Endothelial cell of hepatic sinusoid (primary cell): ENCODE data around the gene DNASE1L2.

Source experiments
- in situ Hi-C: cut with HindIII; loops from 2 replicates; pipeline ENCODE4 v1.10.0; 2017; ENCODE audit warnings: low sequenced_read_pairs

DNASE1L2 gene, protein sequence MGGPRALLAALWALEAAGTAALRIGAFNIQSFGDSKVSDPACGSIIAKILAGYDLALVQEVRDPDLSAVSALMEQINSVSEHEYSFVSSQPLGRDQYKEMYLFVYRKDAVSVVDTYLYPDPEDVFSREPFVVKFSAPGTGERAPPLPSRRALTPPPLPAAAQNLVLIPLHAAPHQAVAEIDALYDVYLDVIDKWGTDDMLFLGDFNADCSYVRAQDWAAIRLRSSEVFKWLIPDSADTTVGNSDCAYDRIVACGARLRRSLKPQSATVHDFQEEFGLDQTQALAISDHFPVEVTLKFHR

DNA sequence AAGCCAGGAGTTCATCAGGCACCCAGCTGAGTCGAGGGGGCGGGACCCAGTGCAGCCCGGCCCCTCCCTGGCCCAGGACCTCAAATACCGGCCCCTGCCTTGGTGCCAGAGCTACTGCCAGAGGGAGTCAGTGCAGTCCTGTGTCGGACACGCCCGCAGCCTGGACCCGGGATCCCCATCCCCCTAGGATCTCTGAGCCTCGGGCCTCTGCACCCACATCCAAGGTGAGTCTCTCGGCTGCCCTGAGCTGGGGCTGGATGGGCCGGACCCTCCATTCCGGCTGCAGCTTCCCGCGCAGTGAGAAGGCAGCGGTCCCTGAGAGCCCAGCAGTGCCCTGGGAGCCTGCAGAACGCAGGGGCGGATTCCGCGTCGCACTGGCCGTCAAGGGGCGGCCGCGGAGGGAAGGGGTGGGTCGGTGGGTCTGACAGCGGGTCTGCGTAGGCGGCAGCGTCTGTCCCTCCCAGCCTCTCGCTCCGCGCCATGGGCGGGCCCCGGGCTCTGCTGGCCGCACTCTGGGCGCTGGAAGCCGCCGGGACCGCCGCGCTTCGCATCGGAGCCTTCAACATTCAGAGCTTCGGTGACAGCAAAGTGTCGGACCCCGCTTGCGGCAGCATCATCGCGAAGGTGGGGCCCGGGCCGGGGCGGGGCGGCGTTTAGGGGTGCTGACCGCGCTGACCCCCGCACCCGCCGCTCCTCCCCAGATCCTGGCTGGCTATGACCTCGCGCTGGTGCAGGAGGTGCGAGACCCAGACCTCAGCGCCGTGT, at the start of gene DNASE1L2:
DNASE1L2 (plus strand) TSS at position 108 of the 765 bp plus-strand sequence; CDS start at position 481, 373 bp downstream.
- in situ Hi-C loops = no loop called here

DNA sequence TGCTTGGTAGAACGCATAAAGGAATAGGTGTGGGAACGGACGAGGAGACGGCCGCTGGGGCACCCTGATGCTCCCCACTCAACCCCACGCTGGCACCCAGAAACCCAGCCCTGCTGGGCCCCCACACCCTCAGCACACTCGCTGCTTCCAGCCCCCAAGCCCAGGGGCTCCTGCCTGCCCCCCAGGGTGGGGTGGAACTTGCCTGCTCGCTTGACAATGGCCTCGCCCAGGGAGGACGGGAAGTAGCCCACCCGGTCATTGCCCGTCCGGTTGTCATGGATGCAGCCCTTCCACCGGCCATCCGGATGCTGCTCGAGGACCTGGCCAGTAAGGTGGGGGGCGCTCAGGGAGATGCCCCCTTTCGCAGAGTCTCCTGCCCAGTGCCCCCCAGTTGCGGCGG, 49.7 kb upstream of the DNASE1L2 start:
- in situ Hi-C loops = no loop called here

DNA sequence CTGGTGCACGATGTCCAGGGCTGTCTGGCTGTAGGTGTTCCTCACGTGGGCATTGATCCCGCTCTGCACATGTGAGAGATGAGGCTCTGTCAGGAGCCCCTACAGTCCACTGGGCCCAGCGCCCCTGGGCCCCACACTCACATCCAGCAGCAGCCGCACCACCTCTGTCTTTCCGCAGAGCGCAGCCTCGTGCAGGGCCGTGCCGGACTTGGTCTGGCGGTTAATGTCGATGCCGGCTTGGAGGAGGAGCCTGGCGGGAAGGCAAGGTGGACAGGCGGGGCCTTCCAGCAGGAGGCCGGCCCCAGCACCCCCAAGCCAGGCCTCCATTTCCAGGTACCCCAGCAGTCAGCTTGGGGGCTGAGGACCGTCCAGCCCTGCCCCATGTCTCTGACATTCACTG, 49.0 kb upstream of the DNASE1L2 start:
- in situ Hi-C loops = no loop called here

DNA sequence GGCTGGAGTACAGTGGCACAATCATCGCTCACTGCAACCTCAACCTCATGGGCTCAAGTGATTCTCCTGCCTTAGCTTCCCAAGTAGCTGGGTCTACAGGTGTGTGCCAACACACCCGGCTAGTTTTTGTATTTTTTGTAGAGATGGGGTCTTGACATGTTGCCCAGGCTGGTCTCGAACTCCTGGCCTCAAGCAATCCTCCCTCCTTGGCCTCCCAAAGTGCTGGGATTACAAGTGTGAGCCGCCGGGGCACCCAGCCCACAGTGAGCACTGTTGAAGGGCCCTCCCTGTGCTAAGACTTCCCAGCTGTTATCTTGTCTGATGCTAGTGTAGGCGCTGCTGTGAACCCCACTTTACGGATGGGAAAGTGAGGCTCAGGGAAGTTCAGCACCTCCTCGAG, 47.8 kb upstream of the DNASE1L2 start:
- in situ Hi-C loops = no loop called here

DNA sequence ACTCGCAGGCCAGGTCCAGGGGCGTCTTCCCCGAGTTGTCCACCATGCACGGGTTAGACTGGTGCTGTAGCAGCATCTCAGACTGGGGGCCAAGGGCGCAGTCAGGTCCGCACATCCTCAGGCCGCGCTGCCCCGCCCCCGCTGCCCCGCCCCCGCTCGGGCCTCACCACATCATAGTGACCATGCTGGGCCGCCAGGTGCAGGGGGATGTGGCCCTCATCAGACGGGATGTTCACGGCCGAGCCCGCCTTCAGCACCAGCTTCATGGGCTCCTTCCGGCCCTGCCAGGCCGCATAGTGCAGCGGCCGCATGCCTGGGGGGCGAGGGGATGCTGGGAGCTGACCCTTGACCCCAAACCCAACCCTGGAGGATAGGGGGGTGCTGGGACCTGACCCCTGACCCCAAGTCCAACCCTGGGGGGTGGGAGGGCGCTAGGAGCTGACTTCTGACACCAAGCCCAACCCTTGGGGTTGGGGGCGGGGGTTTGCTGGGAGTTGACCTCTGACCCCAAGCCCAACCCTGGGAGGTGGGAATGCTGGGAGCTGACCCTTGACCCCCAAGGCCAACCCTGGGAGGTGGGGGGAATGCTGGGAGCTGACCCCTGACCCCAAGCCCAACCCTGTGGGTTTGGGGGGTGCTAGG, 46.9 kb upstream of the DNASE1L2 start:
- in situ Hi-C loops = no loop called here

DNA sequence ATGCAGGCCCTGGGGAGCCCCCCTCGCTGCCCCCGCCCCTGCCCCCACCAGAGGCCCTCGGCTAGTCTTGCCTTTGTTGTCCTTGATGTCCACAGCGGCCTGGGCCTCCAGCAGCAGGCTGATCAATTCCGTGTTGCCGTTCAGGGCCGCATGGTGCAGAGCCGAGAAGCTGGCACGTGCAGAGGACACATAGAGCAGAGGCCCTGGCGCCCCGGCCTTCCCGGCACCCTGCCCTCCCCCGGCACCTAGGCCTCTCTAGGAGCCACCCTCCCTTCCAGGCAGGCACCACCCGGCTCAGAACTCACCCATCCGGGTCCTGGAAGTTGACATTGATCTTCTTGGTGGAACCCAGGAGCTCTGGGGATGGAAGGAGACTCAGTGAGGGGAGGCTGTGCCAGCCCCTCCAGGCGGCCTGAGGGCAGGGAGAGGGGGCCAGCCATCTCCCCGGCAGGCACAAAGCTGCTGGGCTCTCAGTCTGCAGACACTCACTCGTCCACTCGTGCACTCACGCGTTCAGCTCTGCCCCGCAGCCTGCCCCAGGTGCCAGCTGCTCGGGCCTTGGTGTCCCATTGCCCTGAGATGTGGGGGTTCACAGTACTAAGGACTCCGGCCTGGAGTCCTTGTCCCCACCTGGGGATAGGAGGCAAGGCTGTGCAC, 46.1 kb upstream of the DNASE1L2 start:
- in situ Hi-C loops = no loop called here

DNA sequence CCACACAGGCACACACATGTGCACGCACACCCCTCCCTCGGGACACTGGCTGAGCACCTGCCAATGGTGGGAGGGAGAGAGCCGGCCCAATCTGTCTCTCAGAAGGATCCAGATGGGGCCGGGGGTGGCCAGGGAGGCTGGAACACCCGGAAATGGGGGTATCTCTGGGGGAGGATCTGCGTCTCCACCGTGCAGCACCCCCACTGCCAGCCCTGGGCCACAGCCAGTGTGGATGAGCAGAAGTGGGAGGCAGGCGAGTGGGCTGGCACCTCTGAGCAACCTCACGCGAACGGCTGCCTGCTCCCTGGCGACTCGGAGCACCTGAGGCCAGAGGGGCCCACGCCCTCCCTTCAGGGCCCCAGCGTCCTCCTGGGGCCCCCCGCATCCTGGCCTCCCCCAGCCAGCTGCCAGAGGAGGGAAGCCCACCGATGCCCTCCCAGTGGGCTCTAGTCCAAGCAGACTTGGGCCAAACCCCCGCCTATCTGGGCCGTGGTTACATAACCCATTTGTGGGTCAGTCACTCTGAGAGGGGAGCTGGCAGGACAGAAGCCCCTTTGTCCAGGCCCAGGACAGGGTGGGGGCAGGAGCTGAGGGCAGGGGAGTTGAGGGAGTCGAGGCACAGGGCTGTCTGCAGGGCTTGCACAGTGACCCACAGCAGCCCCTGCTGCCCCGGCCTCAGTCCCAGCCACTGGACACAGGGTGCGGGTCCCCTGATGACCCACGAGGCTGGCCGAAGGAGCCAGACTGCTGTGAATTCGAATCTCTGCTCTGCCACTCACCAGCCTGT, 45.4 kb upstream of the DNASE1L2 start:
- in situ Hi-C loops = no loop called here

DNA sequence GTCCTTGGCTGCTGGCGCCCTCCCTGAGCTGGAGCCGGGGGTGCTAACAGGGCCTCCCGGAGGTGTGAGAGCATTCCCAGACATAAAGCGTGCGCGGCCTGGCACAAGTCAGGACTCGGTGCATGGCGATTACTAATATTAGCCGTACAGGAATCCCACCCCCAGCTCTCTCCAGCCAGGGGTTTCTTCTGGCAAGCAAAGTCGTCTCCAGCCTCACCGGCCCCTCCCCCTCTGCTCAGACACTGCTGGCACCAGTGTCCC, 44.9 kb upstream of the DNASE1L2 start:
- in situ Hi-C loops = no loop called here

DNA sequence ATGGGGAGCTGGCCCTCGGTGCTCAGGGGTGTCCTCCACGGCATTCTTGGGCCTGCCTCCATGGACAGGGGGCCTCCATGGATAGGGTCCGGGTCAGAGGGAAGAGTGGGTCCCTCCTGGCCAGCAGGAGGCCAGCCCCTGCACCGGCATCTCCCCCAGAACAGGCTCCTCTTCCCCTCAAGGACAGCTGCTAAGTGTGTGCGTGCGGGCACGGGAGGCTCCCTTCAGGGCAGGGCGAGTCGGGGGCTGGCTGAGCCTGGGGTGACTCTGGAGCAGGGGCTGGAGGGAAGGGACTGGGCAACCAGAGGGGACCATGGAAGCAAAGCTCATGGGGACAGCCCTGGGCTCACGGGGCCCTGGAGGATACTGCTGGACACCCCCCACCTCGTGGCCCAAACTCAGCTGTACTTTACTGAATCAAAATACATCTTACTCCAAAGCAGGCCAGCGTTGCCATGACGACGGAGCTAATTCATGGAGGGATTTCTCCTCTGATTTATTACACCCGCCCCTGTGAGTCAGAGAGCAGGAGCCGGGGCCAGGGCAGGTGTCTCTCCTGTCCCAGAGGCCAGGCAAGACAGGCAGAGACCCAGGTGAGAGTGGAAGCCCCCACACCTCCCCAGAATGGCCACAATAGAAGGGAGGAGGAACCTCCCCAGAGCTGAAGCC, 41.9 kb upstream of the DNASE1L2 start:
- in situ Hi-C loops = no loop called here

DNA sequence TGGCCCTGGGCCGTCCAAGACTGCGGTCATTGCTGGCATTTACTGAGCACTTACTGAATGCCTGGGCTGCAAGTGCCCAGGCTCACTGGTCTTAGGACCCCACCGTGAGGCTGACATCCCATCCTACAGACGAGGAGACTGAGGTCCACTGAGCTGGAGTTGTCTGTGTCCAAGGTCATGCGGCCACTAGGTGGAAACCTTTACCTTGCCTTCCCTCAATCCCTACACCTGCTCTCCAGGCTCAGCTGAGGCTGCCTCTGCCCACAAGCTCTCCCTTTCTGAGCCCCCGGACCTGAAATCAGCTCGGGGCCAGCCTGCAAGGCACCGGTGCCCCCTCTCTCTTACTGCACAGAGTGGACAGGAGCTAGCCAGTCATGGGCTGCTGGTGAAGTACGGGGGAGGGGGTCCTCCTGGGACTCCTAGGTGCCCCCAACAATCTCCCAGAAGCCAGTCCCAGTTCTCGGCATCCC, 41.4 kb upstream of the DNASE1L2 start:
- in situ Hi-C loops = no loop called here

DNA sequence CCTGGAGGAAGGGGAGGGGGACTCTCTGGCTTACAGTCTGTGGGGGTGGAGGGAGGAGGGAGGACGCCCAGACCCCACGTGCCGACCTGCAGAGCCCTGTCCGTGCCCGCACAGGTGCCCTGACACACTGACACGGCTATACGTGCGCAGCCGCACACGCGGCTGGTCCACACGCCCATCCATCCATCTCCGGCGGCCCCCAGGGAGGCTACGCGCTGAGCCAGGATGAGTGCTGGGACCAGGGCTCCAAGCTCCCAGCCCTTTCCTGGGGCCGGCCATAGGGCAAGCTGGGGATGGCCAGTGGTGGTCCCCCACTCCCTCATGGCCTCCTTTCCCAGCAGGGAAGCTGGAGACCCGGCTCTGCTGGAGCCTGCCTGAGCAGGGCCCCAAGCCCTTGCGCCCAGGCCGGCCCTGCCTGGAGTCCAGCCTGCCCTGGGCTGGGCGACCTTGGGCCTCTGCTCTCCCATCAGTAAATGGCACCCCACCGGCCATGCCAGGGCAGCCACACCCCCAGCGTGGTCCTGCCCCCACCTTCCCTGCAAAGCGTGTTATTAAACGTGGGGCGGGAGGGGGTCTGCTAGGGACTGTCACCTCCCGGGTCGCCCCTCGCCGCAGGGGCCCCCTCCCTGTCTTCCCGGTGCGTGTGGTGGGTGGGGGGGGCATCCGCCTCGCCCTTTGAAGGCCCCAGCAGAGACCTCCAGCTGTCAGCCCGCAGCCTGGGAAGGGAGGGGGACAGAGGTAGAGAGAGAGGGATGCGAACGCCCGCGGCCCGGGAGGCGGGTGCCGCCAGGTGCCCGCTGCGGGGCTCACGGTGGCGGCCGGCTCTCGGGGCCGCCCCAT, 40.7 kb upstream of the DNASE1L2 start:
- in situ Hi-C loops = no loop called here

DNA sequence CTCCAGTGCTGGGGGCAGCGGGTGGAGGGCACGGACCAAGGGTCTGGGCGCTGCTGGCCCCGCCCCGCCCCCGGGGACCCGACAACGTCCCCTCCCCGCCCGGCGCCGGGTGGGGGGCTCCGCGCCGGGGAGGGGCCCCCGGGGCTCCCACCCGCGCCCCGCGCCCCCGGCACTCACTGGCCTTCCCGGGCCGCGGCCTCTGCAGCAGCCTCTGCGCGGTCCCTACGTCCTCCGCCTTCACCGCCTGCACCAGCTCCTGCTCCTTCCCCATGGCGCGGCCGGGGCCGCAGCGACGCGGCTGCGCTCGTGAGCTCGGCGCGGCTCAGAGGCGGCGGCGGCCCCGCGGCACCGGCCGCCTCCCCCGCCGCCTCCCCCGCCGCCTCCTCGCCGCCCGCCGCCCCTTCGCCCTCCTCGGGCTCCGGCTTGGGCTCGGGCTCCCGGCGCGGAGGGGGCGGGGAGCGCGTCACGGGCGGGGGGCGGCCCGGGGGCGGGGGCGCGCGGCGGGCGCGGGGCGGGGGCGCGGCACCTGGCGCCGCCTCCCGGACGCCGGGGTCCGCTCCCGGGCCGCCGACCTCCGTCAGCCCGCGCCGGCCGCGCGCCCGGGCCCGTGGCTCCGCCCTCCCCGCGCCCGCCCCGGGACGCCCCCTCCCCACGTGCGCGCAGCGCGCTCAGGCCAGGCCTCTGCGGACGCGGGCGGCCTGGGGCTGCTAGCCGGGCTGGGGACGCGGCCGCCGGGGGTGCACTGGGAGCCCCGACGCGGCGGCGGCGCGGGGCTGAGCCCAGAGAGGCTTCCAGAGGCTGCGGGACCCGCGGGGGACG, 39.9 kb upstream of the DNASE1L2 start, which contains the start of gene CASKIN1:
CASKIN1 (minus strand) TSS at position 444 of the 819 bp plus-strand sequence; CDS start at position 271, 173 bp downstream.
- in situ Hi-C loops = no loop called here

DNA sequence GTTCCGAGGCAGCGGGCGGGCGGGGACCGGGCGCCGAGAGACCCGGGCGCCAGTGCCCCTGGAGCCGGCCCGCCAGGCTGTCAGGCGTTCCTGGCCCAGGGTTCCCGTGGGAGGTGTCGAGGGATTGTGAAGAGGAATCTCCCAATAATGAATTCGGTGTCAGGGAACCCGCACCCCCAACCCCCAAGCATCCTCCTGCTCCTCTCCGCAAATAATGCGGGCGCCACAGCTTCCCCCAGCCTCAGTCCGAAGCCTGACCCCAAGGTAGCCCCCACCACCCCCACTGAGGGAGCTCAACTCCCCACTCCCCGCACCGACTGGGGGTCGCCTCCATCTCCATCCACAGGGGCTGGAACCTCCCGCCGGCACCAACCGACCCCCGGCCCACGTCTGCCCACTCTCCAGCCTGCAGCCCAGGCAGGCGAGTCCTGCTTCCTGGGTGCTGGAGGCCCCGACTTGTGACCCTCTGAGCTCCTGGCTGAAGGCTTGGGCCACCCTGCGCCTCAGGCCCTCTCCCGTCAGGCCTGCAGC, 39.2 kb upstream of the DNASE1L2 start:
- in situ Hi-C loops = no loop called here

DNA sequence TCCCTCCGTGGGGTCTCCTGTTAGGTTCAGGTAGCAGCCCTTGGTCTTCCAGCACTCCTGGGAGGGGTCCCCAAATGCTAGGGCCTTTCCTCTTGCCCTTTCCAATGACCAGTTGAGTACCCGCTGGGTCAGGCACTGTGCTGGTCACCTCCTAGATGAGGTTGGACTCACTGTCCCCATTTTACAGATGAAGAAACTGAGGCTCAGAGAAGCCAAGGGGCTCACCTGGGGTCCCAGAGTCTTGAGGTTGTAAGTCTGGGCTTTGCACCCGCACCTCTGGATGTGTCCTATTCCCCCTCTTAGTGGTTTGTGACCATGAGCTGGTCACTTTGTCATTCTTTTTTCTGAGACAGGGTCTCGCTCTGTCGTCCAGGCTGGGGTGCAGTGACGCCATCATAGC, 38.5 kb upstream of the DNASE1L2 start:
- in situ Hi-C loops = no loop called here

DNA sequence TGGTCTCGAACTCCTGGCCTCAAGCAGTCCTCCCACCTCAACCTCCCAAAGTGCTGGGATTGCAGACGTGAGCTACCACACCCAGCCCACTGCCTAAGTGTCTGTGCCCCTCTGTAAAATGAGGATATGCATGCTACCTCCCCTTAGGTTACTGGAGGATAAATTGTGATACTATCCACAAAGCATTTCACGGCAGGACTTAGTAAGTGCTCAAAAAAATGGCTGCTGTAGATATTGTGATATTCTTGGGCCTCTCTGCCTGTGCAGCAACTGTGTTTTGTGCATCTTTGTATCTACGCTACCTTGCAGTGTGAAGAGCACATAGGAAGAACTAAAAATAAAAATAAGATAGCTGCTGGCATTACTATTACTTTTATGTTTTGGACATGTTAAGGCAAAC, 38.0 kb upstream of the DNASE1L2 start:
- in situ Hi-C loops = no loop called here

DNA sequence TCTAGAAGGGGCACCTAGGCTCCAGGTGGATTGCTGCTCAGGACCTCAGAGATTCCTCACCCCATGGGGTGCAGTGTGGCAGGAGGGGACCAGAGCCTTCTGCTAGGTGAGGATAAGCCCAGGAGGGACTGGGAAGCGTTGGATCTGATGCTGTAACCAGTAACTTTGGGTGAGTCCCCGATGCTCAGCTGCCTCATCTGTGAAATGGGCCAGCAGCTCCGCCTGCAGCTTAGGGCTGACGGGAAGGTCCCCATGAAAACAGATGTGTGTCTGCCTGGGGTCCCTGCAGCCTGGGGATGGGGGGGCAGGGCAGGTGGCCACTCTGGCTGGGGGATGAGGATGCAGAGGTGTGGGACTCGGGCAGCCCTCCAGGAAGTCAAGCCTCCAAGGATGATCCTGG, 37.1 kb upstream of the DNASE1L2 start:
- in situ Hi-C loops = no loop called here

DNA sequence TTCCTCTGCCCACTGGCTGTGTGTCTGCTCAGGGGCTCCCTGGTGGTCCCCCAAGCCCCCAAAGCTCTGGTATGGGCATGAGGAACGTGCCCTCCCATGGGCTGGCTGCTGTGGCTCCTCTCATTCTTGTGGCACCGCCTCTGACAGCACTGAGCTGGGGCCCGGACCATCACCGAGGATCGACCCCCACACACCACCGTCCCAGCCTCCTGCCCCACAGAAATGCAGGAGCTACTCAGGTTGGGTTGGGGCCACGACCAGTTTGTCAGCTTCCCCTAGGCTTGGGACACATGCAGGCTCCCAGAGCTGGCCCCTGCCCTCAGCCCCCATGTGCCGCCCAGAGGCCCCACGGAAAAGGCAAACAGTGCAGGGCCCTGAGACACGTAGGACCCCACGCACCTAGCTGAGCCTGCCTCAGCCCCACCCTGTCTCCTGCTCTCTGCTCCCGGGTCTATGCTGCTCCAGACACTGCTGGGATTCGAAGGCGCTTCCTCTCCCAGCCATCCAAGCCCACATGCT, 36.6 kb upstream of the DNASE1L2 start:
- in situ Hi-C loops = no loop called here

DNA sequence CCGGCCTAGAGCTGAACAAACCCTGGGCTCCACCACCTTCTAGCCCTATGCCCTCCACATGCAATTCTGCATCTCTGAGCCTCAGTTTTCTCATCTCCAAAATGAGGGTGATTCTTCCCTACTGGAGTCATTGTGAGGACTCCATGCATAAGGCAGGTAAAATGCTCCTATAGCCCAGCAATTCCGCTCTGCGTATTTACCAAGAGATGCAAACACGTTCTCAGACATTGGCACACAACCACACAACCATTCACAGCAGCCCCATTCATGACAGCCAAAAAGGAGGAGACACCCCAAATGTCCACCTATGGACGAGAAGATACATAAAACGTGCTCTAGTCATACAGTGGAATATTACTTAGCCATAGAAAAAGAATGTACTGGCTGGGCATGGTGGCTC, 35.9 kb upstream of the DNASE1L2 start:
- in situ Hi-C loops = no loop called here
